Hematopoietic multipotent progenitor cell (in vitro differentiated cells): Measurements from ENCODE around the gene SEMA3E. TPM values are rescaled to one million over a fixed set of nuclear protein-coding genes. Genes with fewer than 3 reads are reported as not detected.

Experiments used
- DNase-seq, 3 donors: peaks; one replicate each; pipeline ENCODE4 v3.0.0-alpha.2; 2011 to 2015; ENCODE audit warnings: low read depth in 2 of 3, low spot score in 2 of 3
- small RNA-seq: library from RNA; depleted of rRNA; stranded (forward); fragments of <200 nt; gene quantifications from one replicate; pipeline ENCODE3, GENCODE V24; 2012
- total RNA-seq: library from RNA; depleted of rRNA; stranded (reverse); fragments of >200 nt; gene quantifications from one replicate; pipeline ENCODE4 v1.2.3, GENCODE V29; 2012

Gene SEMA3E
- total RNA-seq, 1 donor, result not detected

GRCh38 chr7:83366629-83367028, 282.3 kb downstream of the SEMA3E start:
- DNase-seq, result no peak

- no peak for DNase-seq
Observed at GRCh38 chr7:83365746-83366145, 283.2 kb downstream of the SEMA3E start.

GRCh38 chr7:83362871-83363550, 285.9 kb downstream of the SEMA3E start:
- DNase-seq, result no peak

DNA sequence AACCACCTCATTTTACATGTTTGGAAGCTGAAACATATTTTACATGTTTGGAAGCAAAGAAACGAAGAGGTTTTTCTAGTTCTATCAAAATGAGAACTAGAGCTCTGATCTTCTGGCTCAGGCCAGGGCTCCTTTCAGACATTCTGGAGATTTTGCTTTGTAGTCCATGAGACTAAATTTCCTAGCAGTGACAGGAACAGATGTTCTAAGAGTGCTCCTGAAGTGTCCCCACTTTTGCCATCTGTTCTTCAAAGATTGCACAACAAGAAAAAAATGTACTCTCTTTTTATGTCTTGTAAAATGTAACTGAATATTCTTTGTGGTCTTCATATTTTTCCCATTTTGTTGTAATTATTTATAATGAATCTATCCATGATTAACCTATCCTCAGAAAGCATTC, 289.8 kb downstream of the SEMA3E start:
- no peak for DNase-seq

DNA sequence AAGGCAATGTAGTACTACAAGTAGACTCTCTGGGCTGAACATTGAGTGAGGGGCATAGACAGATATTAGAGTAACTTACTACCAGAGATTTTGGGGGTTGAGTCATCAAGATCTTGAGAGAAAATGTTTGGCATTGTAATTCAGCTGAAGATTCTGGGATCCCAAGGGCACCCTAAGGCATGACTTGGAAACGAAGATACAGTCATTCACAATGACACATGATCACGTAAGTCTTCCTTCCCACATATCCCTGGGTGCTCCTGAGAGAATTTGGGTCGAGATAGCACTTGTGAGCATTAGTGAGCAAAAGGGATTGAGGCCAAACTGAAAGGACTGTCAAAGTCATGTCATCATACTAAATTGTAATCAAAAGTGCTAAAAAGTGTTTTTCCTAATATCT, 293.8 kb downstream of the SEMA3E start:
- no peak for DNase-seq

- DNase-seq, result no peak
Observed at GRCh38 chr7:83347945-83348444, 300.9 kb downstream of the SEMA3E start.

DNA sequence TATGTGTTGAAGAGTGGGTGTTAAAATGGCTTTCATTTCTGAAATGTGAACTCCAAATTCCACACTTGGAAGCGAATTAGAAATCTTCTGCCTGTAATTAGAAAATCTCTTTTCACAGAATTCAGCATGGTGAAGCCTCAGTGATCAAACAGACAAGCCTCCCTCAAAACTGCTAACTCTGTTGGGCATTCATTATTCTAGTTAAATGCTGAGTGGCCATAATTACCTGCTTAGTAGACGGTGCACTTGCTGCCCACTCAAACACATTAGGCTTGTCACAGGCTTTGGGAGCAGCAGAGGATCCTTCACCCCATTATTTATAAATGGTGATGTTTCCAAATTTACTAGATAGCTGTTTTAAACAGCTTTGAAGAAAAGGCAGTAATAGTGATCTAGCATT, 309.0 kb downstream of the SEMA3E start:
- no peak for DNase-seq

DNA sequence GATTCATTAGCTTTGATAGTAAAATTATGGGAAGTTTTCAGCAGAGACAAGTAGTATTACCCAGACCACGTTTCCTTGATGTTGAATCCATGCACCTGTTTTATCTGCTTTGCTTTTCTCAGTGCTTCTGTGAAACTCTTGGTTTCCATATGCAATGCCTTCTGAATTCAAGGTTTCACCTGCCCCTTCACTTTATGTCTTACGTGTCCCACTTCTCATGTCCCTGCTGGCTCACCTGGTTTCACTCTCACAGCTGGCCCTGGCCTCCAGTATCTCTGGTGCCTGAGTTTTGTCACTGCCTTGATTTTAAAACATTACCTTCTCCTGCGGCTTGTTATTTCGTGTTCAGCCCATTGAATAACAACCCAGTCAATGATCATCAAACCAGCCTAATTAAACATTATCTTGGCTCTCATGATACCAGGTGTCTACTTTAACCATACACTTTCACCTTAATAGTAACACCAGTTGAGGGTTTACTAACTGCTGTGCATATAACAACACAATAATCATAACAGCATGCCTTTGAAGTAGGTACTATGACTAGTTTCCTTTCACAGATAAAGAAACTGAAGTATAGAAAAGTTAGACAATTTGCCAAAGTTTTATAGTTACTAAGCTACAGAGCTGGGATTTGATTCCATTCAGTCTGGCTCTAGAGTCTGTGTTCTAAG, 310.5 kb downstream of the SEMA3E start:
- DNase-seq, result no peak

GRCh38 chr7:83337050-83337449, 311.9 kb downstream of the SEMA3E start:
- no peak for DNase-seq

GRCh38 chr7:83326223-83326622, 322.7 kb downstream of the SEMA3E start:
- no peak for DNase-seq

DNA sequence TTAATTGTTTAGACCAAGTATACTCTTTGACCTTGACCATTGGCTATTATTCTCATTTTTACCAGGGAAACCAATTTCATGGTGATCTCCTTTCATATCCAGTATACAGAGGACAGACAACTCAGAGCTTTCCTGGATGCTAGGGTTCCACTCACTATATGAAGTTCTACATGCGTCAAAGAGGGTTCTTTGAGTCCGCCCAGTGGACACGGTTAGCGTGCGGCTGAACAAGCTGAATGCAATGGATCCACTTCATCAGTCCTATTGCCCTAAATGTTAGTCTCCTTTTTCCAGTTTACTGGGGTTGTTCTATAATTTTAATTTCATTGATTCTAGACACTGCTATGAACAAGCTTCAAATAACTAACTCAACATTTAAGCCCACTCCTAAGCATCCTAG, 323.9 kb downstream of the SEMA3E start:
- DNase-seq, result no peak

DNA sequence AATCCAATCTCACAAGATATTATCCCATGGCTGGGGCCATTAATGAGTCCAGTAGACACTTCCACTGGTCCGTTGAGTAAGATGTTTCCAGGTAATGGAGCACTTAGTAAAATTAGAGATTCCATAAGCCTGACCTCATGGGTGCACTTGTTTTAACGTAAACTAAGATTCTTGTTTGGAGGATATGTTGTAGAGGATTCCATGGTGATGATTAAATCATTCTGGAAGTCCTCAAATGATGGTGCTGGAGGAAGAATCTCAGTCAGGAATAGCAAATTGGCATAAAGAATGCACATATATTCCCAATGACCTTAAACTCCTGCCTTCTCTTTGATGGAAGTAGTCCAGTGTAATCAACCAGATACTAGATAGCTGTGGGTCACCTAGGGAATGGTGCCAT, 324.3 kb downstream of the SEMA3E start:
- DNase-seq, result no peak

DNA sequence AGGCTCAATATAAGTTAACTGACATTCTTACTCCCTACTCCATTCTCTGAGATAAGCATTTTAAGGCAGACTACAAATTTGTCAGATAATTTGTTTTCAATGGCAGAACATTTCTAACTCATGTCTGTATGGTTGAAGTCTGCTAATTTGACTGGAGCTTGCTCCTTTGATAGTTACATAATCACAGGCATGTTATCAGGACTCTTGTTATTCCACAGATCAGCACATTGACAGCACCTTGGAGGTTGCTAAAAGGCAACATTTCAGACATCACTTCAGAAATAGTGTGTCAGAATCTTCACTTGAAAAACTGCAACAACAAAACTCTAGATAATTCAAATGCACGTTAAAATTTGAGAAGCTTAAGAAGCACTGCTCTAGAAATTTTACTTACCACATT, 327.9 kb downstream of the SEMA3E start:
- DNase-seq, result no peak

DNA sequence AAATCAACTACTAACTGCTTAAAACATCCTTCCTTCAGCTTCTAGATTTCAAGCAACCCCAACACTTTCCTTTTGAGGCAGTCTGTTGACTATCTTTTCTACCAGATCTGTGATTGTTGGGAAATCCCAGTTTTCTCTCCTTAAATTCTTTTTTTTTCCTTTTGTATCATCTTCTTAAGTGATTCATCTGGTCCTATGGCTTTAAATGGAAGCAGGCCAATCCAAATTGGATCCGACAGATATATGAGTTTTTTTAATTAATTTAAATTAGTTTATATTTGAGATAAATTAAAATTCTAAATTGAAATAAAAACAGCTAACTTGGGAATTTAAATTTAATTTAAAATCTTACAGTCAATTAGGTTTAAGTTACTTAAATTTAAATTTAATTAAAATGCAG, 335.0 kb downstream of the SEMA3E start:
- DNase-seq, result no peak

Small RNA genes within 50 kb of the gene (small RNA-seq; reads per million reads assigned to genes)
- gene AC079987.1, result not detected
